GM19395 (cell line): ENCODE measurements around the gene CGB1.
"Not testable (repeated sequence)": the region's sequence is repeated elsewhere in the genome, so short reads cannot be mapped to it uniquely, and the experiment has no call there.

Experiments used
- ATAC-seq: cut with Tn5 transposase; IDR thresholded peaks from one replicate; pipeline ENCODE4 v1.9.1; 2021; ENCODE audit warnings: mild to moderate bottlenecking, moderate library complexity; ENCODE audit not compliant: unreplicated experiment

Gene CGB1

GRCh38 chr19:49024233-49024632, 12.5 kb downstream of the CGB1 start, which contains the start of gene CGB3:
TSS of gene CGB3 (minus strand) at chr19:49024333. CDS start at chr19:49023971, 362 bp downstream.
- ATAC-seq = not testable (repeated sequence)

GRCh38 chr19:49022116-49022515, 14.6 kb downstream of the CGB1 start:
- ATAC-seq = no peak

DNA sequence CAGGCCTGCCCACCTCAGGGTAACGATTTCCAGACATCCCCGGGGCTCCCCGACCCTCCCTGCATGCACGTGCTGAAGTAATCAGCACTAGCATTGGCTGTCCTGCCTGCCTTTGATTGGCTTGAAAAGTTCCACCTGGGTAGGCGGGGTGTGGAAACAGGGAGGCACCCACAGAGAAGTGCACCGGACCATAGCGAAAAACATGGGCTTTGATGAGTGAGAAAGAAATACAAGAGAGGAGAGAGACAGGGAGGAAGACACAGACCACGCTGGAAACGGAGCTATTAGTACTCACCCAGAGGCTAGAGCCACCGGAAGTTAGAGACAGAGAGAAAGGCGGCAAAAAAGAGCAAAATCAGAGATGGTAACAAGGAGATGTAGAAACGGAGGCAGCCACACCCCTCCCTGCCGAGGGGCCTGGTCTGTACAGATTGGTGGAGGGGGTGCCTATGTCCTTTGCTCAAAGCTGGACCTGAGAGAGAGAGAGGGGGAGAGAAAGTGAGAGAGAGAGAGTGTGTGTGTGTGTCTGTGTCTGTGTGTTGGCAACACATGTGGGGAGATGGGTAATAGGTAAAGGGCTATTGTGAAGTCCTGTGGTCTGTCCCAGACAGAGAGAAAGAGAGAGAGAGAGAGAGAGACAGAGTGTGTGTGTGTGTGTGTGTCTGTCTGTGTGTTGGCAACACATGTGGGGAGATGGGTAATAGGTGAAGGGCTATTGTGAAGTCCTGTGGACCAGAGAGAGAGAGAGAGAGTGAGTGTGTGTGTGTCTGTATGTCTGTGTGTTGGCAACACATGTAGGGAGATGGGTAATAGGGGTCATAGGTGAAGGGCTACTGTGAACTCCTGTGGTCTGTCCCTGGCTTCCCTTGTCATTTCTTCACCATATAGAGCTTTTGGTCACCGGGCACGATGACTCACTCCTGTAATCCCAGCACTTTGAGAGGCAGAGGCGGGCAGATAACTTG, 15.5 kb downstream of the CGB1 start:
- no peak for ATAC-seq

DNA sequence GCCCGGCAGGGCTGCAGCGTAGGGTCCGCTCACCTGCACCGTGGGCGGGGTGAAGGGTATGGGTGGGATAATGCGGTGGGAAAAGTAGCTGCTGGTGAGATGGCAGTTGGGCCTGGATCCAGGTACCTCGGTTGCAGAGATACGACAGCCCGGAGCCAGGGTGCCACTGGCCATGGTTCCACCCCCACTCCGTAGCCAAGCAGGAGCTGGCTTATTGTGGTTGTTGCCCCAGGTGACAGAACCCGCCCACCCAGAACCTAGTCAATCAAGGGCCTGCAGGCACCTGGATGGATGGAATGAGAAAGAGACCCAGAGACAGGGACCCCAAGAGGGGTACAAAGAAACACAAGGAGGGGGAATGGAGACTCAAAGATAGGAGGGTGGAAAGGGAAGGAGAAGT, 16.4 kb downstream of the CGB1 start:
- no peak for ATAC-seq

DNA sequence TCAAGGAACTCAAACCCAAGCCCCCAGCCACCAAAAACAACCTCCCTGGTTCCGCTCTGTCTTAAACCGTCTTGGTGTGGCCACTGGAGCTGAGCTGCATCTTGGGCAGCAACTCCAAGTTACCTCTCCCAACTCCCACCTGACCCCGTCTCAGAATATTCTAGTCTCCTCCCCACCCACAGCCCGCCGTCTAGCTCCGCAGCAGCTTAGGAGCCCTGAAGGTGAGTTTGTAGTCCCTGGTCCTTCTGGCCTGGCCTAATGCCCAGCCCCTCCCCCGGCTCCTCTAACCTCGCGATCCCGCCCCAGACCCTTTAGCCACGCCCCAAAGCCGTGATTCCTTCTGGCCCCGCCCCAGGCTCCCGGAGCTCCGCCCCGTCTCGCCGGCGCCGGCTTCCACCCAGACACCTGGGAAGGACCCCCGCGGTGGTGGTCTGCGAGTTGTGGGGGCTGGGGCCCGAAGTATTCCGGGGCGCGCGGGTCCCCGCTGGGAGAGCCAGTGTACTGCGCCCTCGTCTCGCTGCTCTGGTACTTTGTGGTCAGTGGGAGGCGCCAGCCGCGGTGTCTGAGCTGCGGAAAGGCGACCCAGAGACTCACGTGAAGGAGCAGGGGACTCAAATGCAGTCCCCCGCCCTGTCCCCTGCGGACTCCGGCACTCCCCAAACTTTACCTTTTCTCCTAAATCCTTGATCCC, 17.3 kb downstream of the CGB1 start:
- no peak for ATAC-seq

- not testable (repeated sequence) for ATAC-seq
Measured at GRCh38 chr19:49018388-49019241, 18.1 kb downstream of the CGB1 start.

- ATAC-seq = no peak
Measured at GRCh38 chr19:49017666-49018351, 18.9 kb downstream of the CGB1 start.

DNA sequence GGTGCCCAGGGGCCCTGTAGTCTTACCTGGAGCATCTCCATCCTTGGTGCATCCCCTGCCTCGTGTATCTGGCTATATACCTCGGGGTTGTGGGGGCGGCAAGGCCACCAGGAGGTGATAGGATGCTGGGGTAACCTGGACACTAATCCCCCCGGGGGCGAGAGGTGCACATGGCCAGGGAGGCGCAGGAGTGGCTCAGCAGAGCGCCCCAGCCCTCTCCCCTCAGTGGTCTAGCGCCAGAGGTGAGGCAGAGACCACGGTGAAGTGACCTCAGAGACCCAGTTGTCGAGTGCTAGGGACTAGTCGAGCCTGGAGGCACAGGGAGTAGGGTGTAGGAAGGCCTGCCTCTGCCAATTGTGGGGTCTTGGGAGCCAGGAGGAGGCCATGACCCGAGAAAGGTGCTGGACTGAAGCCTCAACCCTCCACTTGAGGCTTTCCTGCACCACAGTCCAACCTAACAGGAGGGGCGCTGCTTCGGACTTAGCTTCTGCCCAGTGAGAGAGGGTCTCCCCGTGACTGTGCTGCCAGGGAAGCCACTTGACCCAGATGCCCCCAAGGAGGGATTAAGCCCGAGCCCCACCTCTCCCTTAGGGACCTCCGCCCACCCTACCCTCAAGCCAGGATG, 19.5 kb downstream of the CGB1 start, which contains the start of gene LHB:
Gene LHB, minus strand, starts transcription at position 51 of the 625 bp plus-strand sequence. Its CDS starts 10 bp downstream, at position 41.
- ATAC-seq = no peak

DNA sequence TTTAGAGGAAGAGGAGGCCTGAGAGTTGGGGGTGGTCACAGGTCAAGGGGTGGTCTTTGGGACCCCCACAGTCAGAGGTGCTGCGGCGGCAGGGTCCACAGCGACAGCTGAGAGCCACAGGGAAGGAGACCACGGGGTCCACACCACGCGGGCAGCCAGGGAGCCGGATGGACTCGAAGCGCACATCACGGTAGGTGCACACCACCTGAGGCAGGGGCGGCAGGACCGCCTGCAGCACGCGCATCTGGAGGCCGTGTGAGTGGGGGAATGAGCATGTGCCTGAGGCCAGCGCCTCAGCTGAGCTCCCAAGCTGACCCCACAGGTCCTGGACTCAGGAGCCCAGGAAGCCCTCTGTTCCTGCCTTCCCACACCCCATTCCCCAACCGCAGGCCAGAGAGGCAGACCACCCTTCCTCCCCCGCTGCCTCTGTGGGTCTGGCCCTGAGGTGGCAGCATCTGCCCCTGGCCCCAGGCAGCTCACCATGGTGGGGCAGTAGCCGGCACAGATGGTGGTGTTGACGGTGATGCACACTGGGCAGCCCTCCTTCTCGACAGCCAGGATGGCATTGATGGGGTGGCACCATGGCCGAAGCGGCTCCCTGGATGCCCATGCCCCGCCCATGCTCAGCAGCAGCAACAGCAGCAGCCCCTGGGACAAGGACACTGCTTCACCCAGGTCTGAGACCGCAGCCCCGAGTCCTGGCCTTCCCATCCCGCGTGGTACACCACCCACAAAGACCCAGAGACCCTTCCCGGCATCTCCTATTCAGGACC, 20.4 kb downstream of the CGB1 start:
- ATAC-seq = no peak

GRCh38 chr19:49014870-49015255, 21.8 kb downstream of the CGB1 start:
- ATAC-seq = no peak

- ATAC-seq = no peak
Measured at GRCh38 chr19:49014123-49014869, 22.4 kb downstream of the CGB1 start.

- no peak for ATAC-seq
Measured at GRCh38 chr19:49011194-49011593, 25.5 kb downstream of the CGB1 start.

DNA sequence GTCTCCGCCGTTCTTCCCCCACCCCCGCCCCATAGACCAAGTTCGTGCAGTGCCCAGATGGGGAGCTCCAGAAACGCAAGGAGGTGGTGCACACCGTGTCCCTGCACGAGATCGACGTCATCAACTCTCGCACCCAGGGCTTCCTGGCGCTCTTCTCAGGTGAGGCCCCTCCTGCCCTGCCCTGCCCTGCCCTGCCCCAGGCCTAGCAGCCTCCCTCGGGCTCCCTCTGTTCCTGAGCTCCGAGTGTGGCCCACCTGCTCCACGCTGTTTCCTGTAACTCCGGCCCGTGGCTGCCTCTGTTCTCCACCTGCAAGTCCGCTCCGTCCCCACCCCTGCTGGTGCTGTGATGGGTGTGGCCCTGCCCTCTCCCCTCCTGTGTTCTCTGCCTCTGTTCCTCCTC, 26.2 kb downstream of the CGB1 start:
- no peak for ATAC-seq

DNA sequence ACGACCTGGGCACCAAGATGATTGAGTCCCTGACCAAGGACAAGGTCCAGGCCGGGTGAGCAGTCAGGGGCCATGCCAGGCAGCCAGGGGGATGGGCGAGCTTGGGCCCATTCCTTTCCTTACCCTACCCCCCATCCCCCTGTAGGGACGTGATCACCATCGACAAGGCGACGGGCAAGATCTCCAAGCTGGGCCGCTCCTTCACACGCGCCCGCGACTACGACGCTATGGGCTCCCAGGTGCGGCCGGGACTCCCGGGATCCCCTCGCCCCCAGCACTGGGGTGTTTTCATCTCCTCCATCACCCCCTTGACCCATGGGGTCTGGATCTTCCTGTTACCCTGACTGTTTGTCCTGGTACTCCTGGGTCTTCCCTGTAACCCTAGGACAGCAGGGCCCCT, 26.9 kb downstream of the CGB1 start:
- no peak for ATAC-seq

- ATAC-seq = no peak
Measured at GRCh38 chr19:49006905-49007304, 29.8 kb downstream of the CGB1 start.

DNA sequence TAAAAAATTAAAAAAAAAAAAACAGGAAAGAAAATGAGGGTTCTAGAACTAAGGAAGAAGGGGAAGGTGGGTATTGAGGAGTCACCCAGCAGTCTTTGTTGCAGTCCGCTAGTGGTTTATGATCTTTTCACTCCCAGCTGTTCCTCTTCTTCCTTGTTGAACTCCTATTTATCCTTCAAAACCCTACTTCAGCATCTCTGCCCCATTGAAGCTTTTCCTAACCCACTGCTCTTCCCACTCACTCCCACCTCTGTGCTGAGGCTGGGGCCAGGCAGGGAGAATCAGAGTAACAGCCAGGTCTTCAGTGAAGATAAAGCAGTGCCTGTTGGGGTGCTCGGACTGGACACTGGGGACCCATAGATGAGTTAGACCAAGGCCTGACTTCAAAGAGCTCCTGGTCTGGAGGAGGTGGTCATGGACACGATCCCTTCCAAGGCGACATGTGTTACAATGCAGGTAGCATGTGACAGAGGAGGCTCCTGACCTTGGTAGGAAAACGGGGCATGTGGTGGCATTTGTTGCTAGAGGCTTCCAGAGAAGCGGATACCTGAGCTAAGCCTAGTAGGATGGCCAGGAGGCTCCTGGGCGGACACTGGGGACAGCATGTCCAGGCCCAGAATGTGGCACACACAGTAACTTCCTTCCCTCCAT, 31.6 kb downstream of the CGB1 start:
- no peak for ATAC-seq

GRCh38 chr19:49004133-49004532, 32.6 kb downstream of the CGB1 start:
- no peak for ATAC-seq
